T47D (cell line): Measurements from ENCODE around the gene ABCA13.
A peak's percentile ranks its signal among the peaks of the same experiment; 100 is the strongest.

Experiments used
- DNase-seq, 2 experiments: peaks; one replicate each; pipeline versions ENCODE4 v3.0.0 to v3.0.0-alpha.2; 2011 to 2012; ENCODE audit warnings: low read depth in 1 of 2, low spot score in 1 of 2
- JUND ChIP-seq: IDR thresholded peaks from 2 replicates; pipeline ENCODE4 v1.6.1; 2012; ENCODE audit warnings: low read depth
- in situ Hi-C: cut with HindIII; loops from 2 replicates; pipeline ENCODE4 v1.10.0; 2016; ENCODE audit warnings: low sequenced_read_pairs, low pct_unique_long_range_greater_than_20kb

ABCA13 gene

GRCh38 chr7:48149058-48149457, 22.2 kb upstream of the ABCA13 start:
- no peak for TF ChIP-seq JUND
- in situ Hi-C loops = no loop called here

DNA sequence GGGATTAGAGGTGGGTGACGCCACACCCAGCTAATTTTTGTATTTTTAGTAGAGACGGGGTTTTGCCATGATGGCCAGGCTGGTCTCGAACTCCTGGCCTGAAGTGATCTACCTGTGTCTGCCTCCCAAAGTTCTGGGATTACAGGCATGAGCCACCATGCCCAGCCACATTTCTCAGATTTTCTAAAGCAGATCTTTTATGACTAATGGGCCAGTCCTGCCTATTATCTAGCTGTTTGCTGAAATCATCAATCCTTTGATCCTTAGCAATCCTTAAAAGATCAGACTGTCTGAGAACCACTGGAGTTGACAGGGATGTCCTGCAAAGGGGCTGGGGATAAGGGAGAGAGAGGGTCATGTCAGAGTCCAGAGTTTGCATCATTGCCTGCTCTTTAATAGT, 21.2 kb upstream of the ABCA13 start:
- in situ Hi-C loops = no loop called here
- DNase-seq = no peak
- no peak for TF ChIP-seq JUND

More at GRCh38 chr7:48149058-48149457, 22.2 kb upstream of the ABCA13 start:
- no peak for DNase-seq

- TF ChIP-seq JUND = no peak
- in situ Hi-C loops = no loop called here
- DNase-seq = peak; percentile 51 to 81
Measured at GRCh38 chr7:48154792-48155413, 16.4 kb upstream of the ABCA13 start.

- TF ChIP-seq JUND = no peak
- DNase-seq = no peak
- in situ Hi-C loops = no loop called here
Measured at GRCh38 chr7:48158404-48158803, 12.9 kb upstream of the ABCA13 start.

- no peak for DNase-seq
- in situ Hi-C loops = no loop called here
- TF ChIP-seq JUND = no peak
Measured at GRCh38 chr7:48161407-48162125, 9.7 kb upstream of the ABCA13 start.

DNA sequence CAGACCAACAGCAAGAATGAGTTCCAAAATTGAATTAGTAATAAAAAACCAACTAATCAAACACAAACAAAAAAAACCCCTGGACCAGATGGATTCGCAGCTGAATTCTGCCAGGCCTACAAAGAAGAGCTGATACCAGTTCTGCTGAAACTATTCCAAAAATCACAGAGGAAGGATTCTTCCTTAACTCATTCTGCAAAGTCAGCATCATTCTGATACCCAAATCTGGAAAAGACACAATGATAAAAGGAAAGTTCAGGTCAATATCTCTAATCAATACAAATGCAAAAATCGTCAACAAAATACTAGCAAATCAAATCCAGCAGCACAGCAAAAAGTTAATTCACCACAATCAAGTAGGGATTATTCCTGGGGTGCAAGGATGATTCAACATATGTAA, 6.1 kb upstream of the ABCA13 start:
- in situ Hi-C loops = no loop called here
- no peak for DNase-seq
- no peak for TF ChIP-seq JUND

- TF ChIP-seq JUND = no peak
- peak in 1 of 2 experiments; percentile 12 for DNase-seq
- in situ Hi-C loops = no loop called here
Measured at GRCh38 chr7:48168159-48168558, 3.1 kb upstream of the ABCA13 start.

- TF ChIP-seq JUND = no peak
- no peak for DNase-seq
- in situ Hi-C loops = no loop called here
Measured at GRCh38 chr7:48170506-48170905, 752 bp upstream of the ABCA13 start.

DNA sequence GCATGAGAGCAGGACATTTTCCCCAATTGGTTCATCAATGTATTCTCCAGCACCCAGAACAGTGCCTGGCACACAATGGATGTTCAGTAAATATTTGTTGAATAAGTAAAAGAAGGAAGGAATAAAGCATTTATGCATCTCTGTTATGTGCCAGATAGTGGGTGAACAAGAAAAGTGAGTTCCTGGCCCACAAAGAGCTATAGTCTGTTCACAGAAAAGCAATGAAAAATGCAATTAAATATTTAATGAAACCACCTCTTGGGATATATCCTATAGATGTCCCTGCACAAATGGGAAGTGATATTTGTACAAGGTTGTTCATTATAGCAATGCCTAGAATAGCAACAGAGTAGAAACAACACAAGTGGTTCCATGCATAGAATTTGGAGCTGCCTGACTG, 2.1 kb downstream of the ABCA13 start:
- DNase-seq = peak in 1 of 2 experiments; percentile 38
- in situ Hi-C loops = no loop called here
- TF ChIP-seq JUND = no peak

GRCh38 chr7:48173756-48174382, 2.6 kb downstream of the ABCA13 start:
- in situ Hi-C loops = no loop called here
- DNase-seq = no peak
- TF ChIP-seq JUND = no peak

- no peak for TF ChIP-seq JUND
- no peak for DNase-seq
- in situ Hi-C loops = no loop called here
Measured at GRCh38 chr7:48175019-48175418, 3.8 kb downstream of the ABCA13 start.

DNA sequence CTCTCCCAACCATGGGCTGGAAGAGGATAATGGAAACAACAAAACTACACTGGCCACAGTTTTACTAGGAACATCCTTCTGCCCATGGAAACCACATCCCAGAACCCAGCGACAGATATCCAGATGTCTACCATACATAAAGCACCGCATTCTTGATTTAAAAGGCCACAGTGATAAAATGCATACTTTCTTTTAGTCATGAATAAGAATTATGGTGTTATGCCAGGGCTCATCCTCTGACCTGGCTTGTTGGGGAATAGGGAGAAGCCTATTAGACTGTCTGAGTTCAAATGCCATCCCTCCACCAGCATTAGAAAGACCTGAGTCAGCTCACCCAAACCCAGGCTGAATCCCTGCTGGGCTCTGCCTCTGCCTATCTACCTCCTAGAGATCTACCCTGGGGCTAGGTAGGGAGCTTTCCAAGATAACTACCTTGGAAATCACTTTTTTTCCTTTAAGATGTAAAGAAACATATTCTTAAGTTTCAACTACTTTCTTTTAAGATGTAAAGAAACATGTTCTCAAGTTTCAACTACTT, 5.2 kb downstream of the ABCA13 start:
- no peak for DNase-seq
- no peak for TF ChIP-seq JUND
- in situ Hi-C loops = no loop called here

GRCh38 chr7:48177271-48177670, 6.0 kb downstream of the ABCA13 start:
- in situ Hi-C loops = no loop called here
- TF ChIP-seq JUND = no peak
- no peak for DNase-seq
